ENCODE data around the gene COX20.

GRCh38 chr1:244788493-244789275 lies 46.8 kb upstream of the COX20 start:
- TF ChIP-seq POLR2AphosphoS5 (IDR thresholded peaks at IDR 0.05; ENCODE audit: borderline replicate concordance, low read depth, low read length): no peak
- TF ChIP-seq EZH2 (IDR thresholded peaks at IDR 0.05): no peak
- TF ChIP-seq FOXP2 (optimal IDR thresholded peaks at IDR 0.05; ENCODE audit: control extremely low read depth, extremely low read length, insufficient read depth): no peak
